HG03095 (cell line): Measurements from ENCODE around the gene SPEM1.
A peak's percentile ranks its signal among the peaks of the same experiment; 100 is the strongest.

ENCODE experiments used
- ATAC-seq: cut with Tn5 transposase; IDR thresholded peaks from one replicate; pipeline ENCODE4 v1.9.1; 2021; ENCODE audit warnings: moderate library complexity; ENCODE audit not compliant: unreplicated experiment

The SPEM1 gene

GRCh38 chr17:7417056-7417655, 3.0 kb upstream of the SPEM1 start:
- ATAC-seq: no peak

- no peak for ATAC-seq
These were observed 1.5 kb upstream of the SPEM1 start for GRCh38 chr17:7418472-7419152.

GRCh38 chr17:7421186-7421585, 1.1 kb downstream of the SPEM1 start:
- no peak for ATAC-seq

GRCh38 chr17:7423679-7424078, 3.6 kb downstream of the SPEM1 start:
- ATAC-seq: no peak

- ATAC-seq: no peak
These were observed 5.2 kb downstream of the SPEM1 start, which contains the start of gene SPEM2 for GRCh38 chr17:7425316-7425715. TSS of gene SPEM2 (plus strand) at chr17:7425616. CDS start at chr17:7425689, 73 bp downstream.

- ATAC-seq: no peak
These were observed 5.6 kb downstream of the SPEM1 start for GRCh38 chr17:7425756-7426155.

- no peak for ATAC-seq
These were observed 6.2 kb downstream of the SPEM1 start for GRCh38 chr17:7426203-7426863.

GRCh38 chr17:7426896-7427489, 6.9 kb downstream of the SPEM1 start:
- no peak for ATAC-seq

GRCh38 chr17:7427549-7427948, 7.4 kb downstream of the SPEM1 start:
- no peak for ATAC-seq

- no peak for ATAC-seq
These were observed 8.4 kb downstream of the SPEM1 start, which contains the start of gene SPEM3 for GRCh38 chr17:7428557-7428956. TSS of gene SPEM3 (plus strand) at chr17:7428857. CDS start at chr17:7428903, 46 bp downstream.

GRCh38 chr17:7429722-7430121, 9.6 kb downstream of the SPEM1 start:
- ATAC-seq: no peak

- ATAC-seq: no peak
These were observed 11.1 kb downstream of the SPEM1 start for GRCh38 chr17:7431231-7431630.

GRCh38 chr17:7432296-7432695, 12.2 kb downstream of the SPEM1 start:
- no peak for ATAC-seq

- peak; percentile 23 for ATAC-seq
These were observed 15.8 kb downstream of the SPEM1 start for GRCh38 chr17:7435676-7436555.

- ATAC-seq: no peak
These were observed 16.6 kb downstream of the SPEM1 start for GRCh38 chr17:7436556-7437368.

GRCh38 chr17:7437369-7437863, 17.3 kb downstream of the SPEM1 start:
- ATAC-seq: no peak

GRCh38 chr17:7437950-7438614, 18.0 kb downstream of the SPEM1 start:
- ATAC-seq: no peak

- ATAC-seq: no peak
These were observed 18.7 kb downstream of the SPEM1 start for GRCh38 chr17:7438656-7439460.
